IMR-90 (cell line): ENCODE data around the gene CHI3L1. TPM values are rescaled to one million over a fixed set of nuclear protein-coding genes. Genes with fewer than 3 reads are reported as not detected.

ENCODE experiments used
- ATAC-seq: fragments of 200-7000 bp; cut with Tn5 transposase; 2 replicates; pipeline ENCODE4 v1.9.1; 2020; ENCODE audit warnings: low read depth, mild to moderate bottlenecking, moderate library complexity
- BruUV-seq: library from RNA; stranded (reverse); fragments of 400-500 nt; replicated peaks from 2 replicates; lab custom pipeline; 2021; lab: Mats Ljungman, UMichigan
- CTCF ChIA-PET: fragments of 300-600 bp; formaldehyde crosslinking; extraction: SDS; loops from one replicate; lab custom pipeline; 2021; ENCODE audit warnings: antibody characterized with exemption; lab: Yijun Ruan, JAX
- POLR2A ChIA-PET: fragments of 300-600 bp; sonication (Branson Sonifier 250); formaldehyde crosslinking; loops from one replicate; lab custom pipeline; 2022; ENCODE audit warnings: antibody characterized with exemption; ENCODE audit not compliant: unreplicated experiment; lab: Charles Lee
- DNase-seq: peaks from one replicate; pipeline ENCODE4 v3.0.0; 2013
- H2AFZ ChIP-seq: replicated peaks from 2 replicates; pipeline ENCODE3; 2013; ENCODE audit warnings: low read length, mild to moderate bottlenecking; ENCODE audit not compliant: poor library complexity
- H2AK5ac ChIP-seq: 2 replicates; pipeline ENCODE4 v1.6.1; 2013; ENCODE audit warnings: low read depth, low read length, inconsistent platforms
- H2AK9ac ChIP-seq: replicated peaks from 2 replicates; pipeline ENCODE3; 2013; ENCODE audit warnings: mild to moderate bottlenecking, low read depth, low read length, moderate library complexity; ENCODE audit not compliant: poor library complexity
- H2BK120ac ChIP-seq: 2 replicates; pipeline ENCODE4 v1.6.1; 2013; ENCODE audit warnings: low read depth, low read length, inconsistent platforms
- H2BK15ac ChIP-seq: 3 replicates; pipeline ENCODE4 v1.6.1; 2013; ENCODE audit warnings: low read depth, low read length, inconsistent platforms
- H2BK20ac ChIP-seq: 2 replicates; pipeline ENCODE4 v1.6.1; 2013; ENCODE audit warnings: low read depth, mild to moderate bottlenecking, inconsistent platforms, low read length, moderate library complexity
- H2BK5ac ChIP-seq: 2 replicates; pipeline ENCODE4 v1.6.1; 2013; ENCODE audit warnings: mild to moderate bottlenecking, low read depth, low read length, inconsistent platforms; ENCODE audit not compliant: poor library complexity, severe bottlenecking
- H3K14ac ChIP-seq: replicated peaks from 2 replicates; pipeline ENCODE4 v1.6.1; 2013; ENCODE audit warnings: low read depth, low read length, inconsistent platforms
- H3K18ac ChIP-seq: 2 replicates; pipeline ENCODE4 v1.6.1; 2013; ENCODE audit warnings: low read depth, low read length, control low read depth
- H3K23ac ChIP-seq: 2 replicates; pipeline ENCODE4 v1.6.1; 2013; ENCODE audit warnings: low read depth, low read length, inconsistent platforms
- H3K27ac ChIP-seq: 2 replicates; pipeline ENCODE4 v1.5.1; 2013; ENCODE audit warnings: mild to moderate bottlenecking, control low read depth, low read length; ENCODE audit not compliant: insufficient read depth
- H3K27me3 ChIP-seq: 2 replicates; pipeline ENCODE4 v1.6.1; 2013; ENCODE audit warnings: low read length; ENCODE audit not compliant: control insufficient read depth, insufficient read depth
- H3K36me3 ChIP-seq: 2 replicates; pipeline ENCODE4 v1.6.1; 2013; ENCODE audit warnings: low read length, mixed read lengths; ENCODE audit not compliant: control insufficient read depth, insufficient read depth
- H3K4ac ChIP-seq: 2 replicates; pipeline ENCODE4 v1.6.1; 2013; ENCODE audit warnings: low read depth, low read length, inconsistent platforms
- H3K4me1 ChIP-seq: 2 replicates; pipeline ENCODE4 v1.6.1; 2013; ENCODE audit warnings: low read length, mixed read lengths; ENCODE audit not compliant: control insufficient read depth, insufficient read depth
- H3K4me2 ChIP-seq: 2 replicates; pipeline ENCODE4 v1.6.1; 2013; ENCODE audit warnings: low read depth, mild to moderate bottlenecking, control low read depth, low read length, moderate library complexity
- H3K4me3 ChIP-seq: 2 replicates; pipeline ENCODE4 v1.5.1; 2013; ENCODE audit warnings: low read depth, mild to moderate bottlenecking, control low read depth, low read length, moderate library complexity; ENCODE audit not compliant: insufficient read depth
- H3K56ac ChIP-seq: 2 replicates; pipeline ENCODE4 v1.6.1; 2013; ENCODE audit warnings: low read length, inconsistent platforms; ENCODE audit not compliant: insufficient read depth; ENCODE audit errors: extremely low read depth
- H3K79me1 ChIP-seq, 2 experiments: 2 replicates each; pipeline ENCODE4 v1.6.1; 2013; ENCODE audit warnings: low read length in 2 of 2, inconsistent platforms in 1 of 2, low read depth in 1 of 2
- H3K9ac ChIP-seq: 2 replicates; pipeline ENCODE4 v1.6.1; 2013; ENCODE audit warnings: low read depth, low read length, control low read depth
- H3K9me1 ChIP-seq: 2 replicates; pipeline ENCODE4 v1.6.1; 2013; ENCODE audit warnings: low read length, inconsistent platforms; ENCODE audit not compliant: insufficient read depth
- H3K9me3 ChIP-seq: 2 replicates; pipeline ENCODE4 v1.6.1; 2013; ENCODE audit warnings: low read length; ENCODE audit not compliant: control insufficient read depth, insufficient read depth
- H4K20me1 ChIP-seq: 2 replicates; pipeline ENCODE4 v1.6.1; 2013; ENCODE audit warnings: low read length, inconsistent platforms; ENCODE audit not compliant: insufficient read depth
- H4K5ac ChIP-seq: 2 replicates; pipeline ENCODE4 v1.6.1; 2013; ENCODE audit warnings: mild to moderate bottlenecking, low read depth, low read length, control low read depth
- H4K8ac ChIP-seq, 2 experiments: 2 replicates each; pipeline ENCODE4 v1.6.1; 2013; ENCODE audit warnings: low read depth in 2 of 2, low read length in 2 of 2, control low read depth in 1 of 2, inconsistent platforms in 1 of 2
- H4K91ac ChIP-seq: 2 replicates; pipeline ENCODE4 v1.6.1; 2013; ENCODE audit warnings: low read depth, low read length, inconsistent platforms; ENCODE audit not compliant: insufficient read depth
- MAFK ChIP-seq: IDR thresholded peaks from 2 replicates; pipeline ENCODE4 v1.6.1; 2012; ENCODE audit warnings: low read depth, low read length, improper control_type of control experiment
- WGBS, 2 experiments: methylation state at CpG; one replicate each; pipeline versions ENCODE4 v1.1.5 to v1.1.7; 2013; ENCODE audit warnings: missing lambda C conversion rate in 2 of 2; ENCODE audit not compliant: insufficient read length in 1 of 2; ENCODE audit errors: extremely low coverage in 2 of 2; 5-methylcytosine and 5-hydroxymethylcytosine counted together
- dilution Hi-C: fragments of 300-500 bp; cut with HindIII; formaldehyde crosslinking; loops from one replicate; pipeline ENCODE4 v1.14.3; 2018; ENCODE audit warnings: low sequenced_read_pairs; ENCODE audit not compliant: unreplicated experiment
- in situ Hi-C: fragments of 300-500 bp; cut with MboI; formaldehyde crosslinking; loops from 3 replicates; pipeline ENCODE4 v1.14.3; 2019; ENCODE audit warnings: low sequenced_read_pairs, inconsistent platforms, mixed read lengths
- intact Hi-C: fragments of 100-400 bp; cut with micrococcal nuclease; formaldehyde crosslinking; loops from 2 replicates; pipeline ENCODE4 v1.10.0; 2022
- polyA plus RNA-seq, 3 experiments: library from polyadenylated mRNA; depleted of rRNA; stranded (reverse); fragments of >200 nt; gene quantifications; 2 replicates each; pipeline ENCODE4 v1.2.3, GENCODE V29; 2012; ENCODE audit warnings: low replicate concordance in 1 of 3
- total RNA-seq: library from RNA; depleted of rRNA; stranded (reverse); fragments of >200 nt; gene quantifications from 2 replicates; pipeline ENCODE4 v1.2.3, GENCODE V29; 2012
- TF ChIP-seq, protein P1 (sequence below): fragments of 150-350 bp; IDR thresholded peaks from 2 replicates; pipeline ENCODE4 v1.6.1; 2016; ENCODE audit warnings: low read depth, mild to moderate bottlenecking, low read length, moderate library complexity, borderline replicate concordance

CHI3L1 gene
- total and polyA plus RNA-seq, 2 of the 4 experiments (the other 2 are of a cell fraction): 0.17 TPM; not detected in 1

DNA sequence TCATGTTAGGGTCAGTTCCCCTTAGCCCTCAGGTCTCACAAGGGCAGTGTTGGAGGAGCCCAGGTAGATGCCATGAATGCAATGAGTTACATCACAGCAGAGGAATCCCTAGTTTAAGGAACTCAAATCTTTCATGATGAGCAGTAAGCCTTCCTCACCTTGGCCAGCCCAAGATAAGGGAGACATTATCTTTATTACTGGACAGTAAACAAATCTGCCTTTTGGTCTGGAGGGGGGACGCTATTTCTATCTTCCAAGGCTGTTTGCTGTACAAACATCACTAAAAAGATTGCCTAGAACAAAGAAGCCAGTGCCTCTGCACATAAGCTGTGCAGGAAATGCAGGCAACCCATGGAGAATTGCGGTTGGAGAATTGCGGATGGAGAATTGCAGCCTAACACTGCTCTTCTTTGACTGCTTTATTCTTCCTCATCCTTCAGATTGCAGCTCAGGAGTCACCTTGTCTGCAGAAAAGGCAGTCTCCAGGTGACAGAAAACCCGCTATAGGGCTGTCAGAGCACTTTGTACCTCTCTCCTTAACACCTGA, 2.3 kb upstream of the CHI3L1 start:
- no peak overlapping the region for H2BK20ac ChIP-seq
- no peak overlapping the region for H3K4me2 ChIP-seq
- no peak overlapping the region for H3K9ac ChIP-seq
- no CpG with 5 or more reads among the region's 4 CpGs for WGBS, 2 experiments
- intact Hi-C loops: no loop called here
- H3K27me3 ChIP-seq: peaks cover 20% of the 10 kb centered on the region
- H3K23ac ChIP-seq: 0 out of 2 replicates have a peak overlapping the region, but pooled peaks have one; percentile 8
- no peak overlapping the region for H2BK15ac ChIP-seq
- no peaks in the 10 kb centered on the region for H3K9me3 ChIP-seq
- H3K4me3 ChIP-seq: no peak overlapping the region
- dilution Hi-C loops: no loop called here
- H4K91ac ChIP-seq: no peak overlapping the region
- H3K56ac ChIP-seq: no peak overlapping the region
- H2BK5ac ChIP-seq: no peak overlapping the region
- H4K8ac ChIP-seq: no peak overlapping the region
- H3K14ac ChIP-seq: no peak overlapping the region
- no peak overlapping the region for H2BK120ac ChIP-seq
- H4K20me1 ChIP-seq: no peaks in the 10 kb centered on the region
- H3K18ac ChIP-seq: no peak overlapping the region
- no peak overlapping the region for H2AFZ ChIP-seq
- H3K4ac ChIP-seq: no peak overlapping the region
- peaks cover 3% of the 10 kb centered on the region; the same call in 1 of the 2 replicates for H3K4me1 ChIP-seq
- POLR2A ChIA-PET: no interaction called here
- H3K36me3 ChIP-seq: no peaks in the 10 kb centered on the region
- no peak for TF ChIP-seq MAFK
- TF ChIP-seq, protein P1, sequence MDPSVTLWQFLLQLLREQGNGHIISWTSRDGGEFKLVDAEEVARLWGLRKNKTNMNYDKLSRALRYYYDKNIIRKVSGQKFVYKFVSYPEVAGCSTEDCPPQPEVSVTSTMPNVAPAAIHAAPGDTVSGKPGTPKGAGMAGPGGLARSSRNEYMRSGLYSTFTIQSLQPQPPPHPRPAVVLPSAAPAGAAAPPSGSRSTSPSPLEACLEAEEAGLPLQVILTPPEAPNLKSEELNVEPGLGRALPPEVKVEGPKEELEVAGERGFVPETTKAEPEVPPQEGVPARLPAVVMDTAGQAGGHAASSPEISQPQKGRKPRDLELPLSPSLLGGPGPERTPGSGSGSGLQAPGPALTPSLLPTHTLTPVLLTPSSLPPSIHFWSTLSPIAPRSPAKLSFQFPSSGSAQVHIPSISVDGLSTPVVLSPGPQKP: no peak
- no peak for ATAC-seq
- DNase-seq: no peak
- CTCF ChIA-PET: no interaction called here
- no TSS peak for BruUV-seq
- no peaks in the 10 kb centered on the region for H3K79me1 ChIP-seq
- H4K5ac ChIP-seq: no peak overlapping the region
- H2AK9ac ChIP-seq: no peak overlapping the region
- in situ Hi-C loops: no loop called here
- H2AK5ac ChIP-seq: no peak overlapping the region
- no peak overlapping the region for H3K27ac ChIP-seq
- H3K9me1 ChIP-seq: no peaks in the 10 kb centered on the region
